Spleen (tissue), 11 donors: ENCODE data around the gene NR5A1. TPM values are rescaled to one million over a fixed set of nuclear protein-coding genes. Genes with fewer than 3 reads are reported as not detected.

Source experiments
- DNase-seq: peaks from one replicate; pipeline ENCODE4 v3.0.0-alpha.2; 2020
- H3K27ac ChIP-seq, 8 donors: fragments of 200-600 bp; sonication (generic) in 7 of 8; 1 replicate in 4 of 8; 2 replicates in 4 of 8; pipeline versions ENCODE4 v1.5.0 to v1.8.0; 2016 to 2021; ENCODE audit warnings: inconsistent platforms in 4 of 8, mild to moderate bottlenecking in 4 of 8, moderate library complexity in 1 of 8
- H3K27me3 ChIP-seq, 7 donors: fragments of 200-600 bp; sonication (generic) in 6 of 7; replicated peaks in 1 of 7; 1 replicate in 4 of 7; 2 replicates in 3 of 7; pipeline versions ENCODE4 v1.5.0 to v1.8.0; 2016 to 2021; ENCODE audit warnings: inconsistent platforms in 3 of 7, mild to moderate bottlenecking in 1 of 7
- H3K36me3 ChIP-seq, 6 donors: fragments of 200-600 bp; sonication (generic) in 5 of 6; 1 replicate in 4 of 6; 2 replicates in 2 of 6; pipeline versions ENCODE4 v1.5.0 to v1.8.0; 2016 to 2021; ENCODE audit warnings: inconsistent platforms in 2 of 6
- H3K4me1 ChIP-seq, 6 donors: fragments of 200-600 bp; sonication (generic) in 5 of 6; 1 replicate in 3 of 6; 2 replicates in 3 of 6; pipeline versions ENCODE4 v1.5.0 to v1.8.0; 2016 to 2021; ENCODE audit warnings: inconsistent platforms in 3 of 6
- H3K4me3 ChIP-seq, 8 donors: fragments of 200-600 bp; sonication (generic) in 7 of 8; 1 replicate in 4 of 8; 2 replicates in 4 of 8; pipeline versions ENCODE4 v1.5.0 to v1.8.0; 2016 to 2021; ENCODE audit warnings: inconsistent platforms in 4 of 8, mild to moderate bottlenecking in 4 of 8, moderate library complexity in 2 of 8
- H3K9me3 ChIP-seq, 8 donors: fragments of 200-600 bp; sonication (generic) in 7 of 8; 1 replicate in 4 of 8; 2 replicates in 4 of 8; pipeline versions ENCODE4 v1.5.0 to v1.8.0; 2016 to 2021; ENCODE audit warnings: inconsistent platforms in 4 of 8
- POLR2A ChIP-seq, 3 donors: fragments of 450-650 bp; IDR thresholded peaks; one replicate each; pipeline ENCODE4 v1.5.1; 2017; ENCODE audit warnings: antibody characterized with exemption in 3 of 3, mild to moderate bottlenecking in 1 of 3
- POLR2AphosphoS5 ChIP-seq, 3 donors: sonication (generic); formaldehyde crosslinking; IDR thresholded peaks; one replicate each; pipeline ENCODE4 v1.5.1; 2017; ENCODE audit warnings: antibody characterized with exemption in 3 of 3
- intact Hi-C: fragments of 100-400 bp; cut with DNase I; formaldehyde crosslinking; loops from one replicate; pipeline ENCODE4 v1.15.0; 2023; ENCODE audit warnings: low total_unique reads
- polyA plus RNA-seq, 3 donors: library from polyadenylated mRNA; stranded (reverse); fragments of 200-250 nt; gene quantifications; one replicate each; pipeline ENCODE4 v1.2.1, GENCODE V29; 2013
- total RNA-seq, 7 donors: library from RNA; depleted of rRNA in 3 of 7; stranded (reverse); fragments of >200 nt in 3 of 7; fragmentation: NEBNext Ultra II Directional in 4 of 7; extraction: Animal tissue kit (Norgen Biotek cat#: 25700) in 4 of 7; gene quantifications; one replicate each; pipeline versions ENCODE4 v1.1.0 to v1.2.1, GENCODE V29; 2016 to 2021
- TF ChIP-seq, protein P1 (sequence below), 11 experiments: fragments of 200-600 bp in 7 of 11; fragments of 450-650 bp in 4 of 11; sonication (generic) in 4 of 11; IDR thresholded peaks in 8 of 11; conservative IDR thresholded peaks in 3 of 11; 1 replicate in 7 of 11; 2 replicates in 4 of 11; pipeline versions ENCODE4 v1.4.0 to v1.8.0; 2016 to 2021; ENCODE audit warnings: antibody characterized with exemption in 11 of 11, inconsistent platforms in 4 of 11, mild to moderate bottlenecking in 1 of 11
- donor health status: healthy with polysubstance abuse.
- donor health status: DM: no; HTN: no; CAD: no; lungs with moderate emphysema.
- donor health status: DM: no; HTN: no; CAD: no.
- donor health status: Bipolar disorder and iron deficiency.
- donor health status: healthy.
- donor health status: DM: no; HTN: no; CAD: no.
- donor health status: DM: yes; HTN: yes; CAD: no.

Gene NR5A1
- total and polyA plus RNA-seq, 10 donors: 46.5 to 378 (median 193) TPM

DNA sequence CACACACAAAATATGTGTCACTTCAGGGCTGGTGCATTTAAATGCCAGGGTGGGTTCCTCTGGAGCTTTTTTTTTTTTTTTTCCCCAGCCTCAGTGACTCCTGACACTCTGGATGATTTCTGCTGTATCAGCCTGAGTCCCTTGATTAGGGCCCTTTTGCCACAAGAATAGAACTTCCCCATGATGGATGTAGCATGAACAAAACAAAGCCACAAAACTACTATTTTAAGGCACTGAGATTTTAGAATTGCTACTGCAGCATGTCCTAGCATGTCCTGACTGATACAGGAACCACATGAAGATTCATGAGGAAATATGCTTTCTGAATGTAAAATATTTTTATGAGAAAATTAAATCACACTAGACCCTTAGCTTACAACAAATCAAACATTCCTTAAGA lies 70.9 kb downstream of the NR5A1 start:
- DNase-seq: no peak
- H3K27ac ChIP-seq: no peak overlapping the region
- peaks cover 0 to 8% (median 5%) of the 10 kb centered on the region in 8 donors for H3K9me3 ChIP-seq
- intact Hi-C loops: no loop called here
- H3K27me3 ChIP-seq: peaks cover 0 to 21% (median 0%) of the 10 kb centered on the region in 7 donors
- no peaks in the 10 kb centered on the region for H3K4me1 ChIP-seq
- no peak overlapping the region for H3K4me3 ChIP-seq
- TF ChIP-seq, protein P1, sequence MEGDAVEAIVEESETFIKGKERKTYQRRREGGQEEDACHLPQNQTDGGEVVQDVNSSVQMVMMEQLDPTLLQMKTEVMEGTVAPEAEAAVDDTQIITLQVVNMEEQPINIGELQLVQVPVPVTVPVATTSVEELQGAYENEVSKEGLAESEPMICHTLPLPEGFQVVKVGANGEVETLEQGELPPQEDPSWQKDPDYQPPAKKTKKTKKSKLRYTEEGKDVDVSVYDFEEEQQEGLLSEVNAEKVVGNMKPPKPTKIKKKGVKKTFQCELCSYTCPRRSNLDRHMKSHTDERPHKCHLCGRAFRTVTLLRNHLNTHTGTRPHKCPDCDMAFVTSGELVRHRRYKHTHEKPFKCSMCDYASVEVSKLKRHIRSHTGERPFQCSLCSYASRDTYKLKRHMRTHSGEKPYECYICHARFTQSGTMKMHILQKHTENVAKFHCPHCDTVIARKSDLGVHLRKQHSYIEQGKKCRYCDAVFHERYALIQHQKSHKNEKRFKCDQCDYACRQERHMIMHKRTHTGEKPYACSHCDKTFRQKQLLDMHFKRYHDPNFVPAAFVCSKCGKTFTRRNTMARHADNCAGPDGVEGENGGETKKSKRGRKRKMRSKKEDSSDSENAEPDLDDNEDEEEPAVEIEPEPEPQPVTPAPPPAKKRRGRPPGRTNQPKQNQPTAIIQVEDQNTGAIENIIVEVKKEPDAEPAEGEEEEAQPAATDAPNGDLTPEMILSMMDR (IDR thresholded peaks at IDR 0.05 in 8 of 11, conservative IDR thresholded peaks at IDR 0.05 in 3 of 11): no peak
- no peak for TF ChIP-seq POLR2A (IDR thresholded peaks at IDR 0.05)
- no peak for TF ChIP-seq POLR2AphosphoS5 (IDR thresholded peaks at IDR 0.05)
- no peaks in the 10 kb centered on the region for H3K36me3 ChIP-seq

Other genes with a start within 250 kb of the NR5A1 start
- gene NEK6, start 249.4 kb downstream of the NR5A1 start, total RNA-seq: 10 to 100 TPM; 32.8 to 71.3 (median 55.0) TPM
- 10 to 100 TPM; 11.2 to 19.7 (median 11.6) TPM for gene NEK6, start 249.4 kb downstream of the NR5A1 start, polyA plus RNA-seq
- gene PSMB7, start 92.0 kb downstream of the NR5A1 start, total RNA-seq: 100 to 1,000 TPM in 3 of 7 donors, 10 to 100 TPM in 4; 71.3 to 123 (median 82.6) TPM
- 100 to 1,000 TPM; 113 to 143 (median 115) TPM for gene PSMB7, start 92.0 kb downstream of the NR5A1 start, polyA plus RNA-seq
- under 1 TPM in 4 of 7 donors, not detected in 3; 0.18 to 0.50 (median 0.33) TPM for gene ADGRD2, start 56.9 kb downstream of the NR5A1 start, total RNA-seq
- gene ADGRD2, start 56.9 kb downstream of the NR5A1 start, polyA plus RNA-seq: under 1 TPM in 1 of 3 donors, not detected in 2; 0.15 TPM